B cell (primary cell): ENCODE data around the gene TREH. TPM values are rescaled to one million over a fixed set of nuclear protein-coding genes. Genes with fewer than 3 reads are reported as not detected.

Experiments
- ATAC-seq: fragments of 200-7000 bp; cut with Tn5 transposase; one replicate; pipeline ENCODE4 v1.10.0; 2021; ENCODE audit warnings: low read depth, mild to moderate bottlenecking, moderate number of reproducible peaks, moderate library complexity
- CTCF ChIA-PET: fragments of 350-600 bp; sonication (Branson Sonifier 250); formaldehyde crosslinking; loops from one replicate; lab custom pipeline; 2021; ENCODE audit warnings: antibody characterized with exemption, inconsistent platforms; lab: Charles Lee
- POLR2A ChIA-PET: fragments of 350-600 bp; sonication (Branson Sonifier 250); formaldehyde crosslinking; loops from one replicate; lab custom pipeline; 2021; ENCODE audit warnings: antibody characterized with exemption; lab: Charles Lee
- DNase-seq: peaks from one replicate; pipeline ENCODE4 v3.0.0; 2013
- H2AFZ ChIP-seq: 2 replicates; pipeline ENCODE4 v1.6.1; 2012; ENCODE audit warnings: mild to moderate bottlenecking, low read depth, low read length; ENCODE audit not compliant: insufficient read depth, poor library complexity, severe bottlenecking
- H3K27ac ChIP-seq, 2 donors: 1 replicate in 1 of 2; 2 replicates in 1 of 2; pipeline ENCODE4 v1.5.1; 2012 to 2013; ENCODE audit warnings: low read length in 2 of 2, mild to moderate bottlenecking in 2 of 2, moderate library complexity in 1 of 2
- H3K27me3 ChIP-seq, 4 experiments: fragments of 200-600 bp in 1 of 4; sonication (generic) in 1 of 4; replicated peaks in 1 of 4; 1 replicate in 2 of 4; 2 replicates in 2 of 4; pipeline versions ENCODE4 v1.6.1 to v1.7.0; 2013 to 2016; ENCODE audit warnings: low read length in 3 of 4, mild to moderate bottlenecking in 2 of 4, mixed read lengths in 1 of 4, moderate library complexity in 1 of 4; ENCODE audit not compliant: insufficient read depth in 4 of 4, control insufficient read depth in 3 of 4; ENCODE audit errors: control extremely low read depth in 1 of 4
- H3K36me3 ChIP-seq, 2 experiments: replicated peaks in 1 of 2; 1 replicate in 1 of 2; 2 replicates in 1 of 2; pipeline versions ENCODE4 v1.6.1 to v1.7.1; 2013; ENCODE audit warnings: low read length in 1 of 2; ENCODE audit not compliant: insufficient read depth in 2 of 2, control insufficient read depth in 1 of 2; ENCODE audit errors: control extremely low read depth in 1 of 2, extremely low read depth in 1 of 2
- H3K4me1 ChIP-seq, 2 donors: fragments of 200-600 bp in 1 of 2; sonication (generic) in 1 of 2; 1 replicate in 1 of 2; 2 replicates in 1 of 2; pipeline versions ENCODE4 v1.5.1 to v1.6.1; 2013 to 2017; ENCODE audit warnings: low read length in 2 of 2; ENCODE audit not compliant: control insufficient read depth in 2 of 2, insufficient read depth in 2 of 2
- H3K4me2 ChIP-seq: replicated peaks from 2 replicates; pipeline ENCODE3; 2012; ENCODE audit warnings: mild to moderate bottlenecking, low read depth, low read length; ENCODE audit not compliant: poor library complexity, severe bottlenecking
- H3K4me3 ChIP-seq, 5 experiments: fragments of 200-600 bp in 1 of 5; sonication (generic) in 1 of 5; 1 replicate in 3 of 5; 2 replicates in 2 of 5; pipeline versions ENCODE4 v1.5.1 to v1.7.0; 2011 to 2016; ENCODE audit warnings: low read length in 4 of 5, mild to moderate bottlenecking in 4 of 5, low read depth in 2 of 5, control low read depth in 1 of 5, moderate library complexity in 1 of 5; ENCODE audit not compliant: insufficient read depth in 1 of 5; ENCODE audit errors: control extremely low read depth in 1 of 5, extremely low read depth in 1 of 5
- H3K79me2 ChIP-seq: fragments of 200-600 bp; sonication (generic); one replicate; pipeline ENCODE4 v1.6.0; 2016; ENCODE audit warnings: low read length; ENCODE audit not compliant: control insufficient read depth, insufficient read depth
- H3K9ac ChIP-seq: fragments of 200-600 bp; sonication (generic); 2 replicates; pipeline ENCODE4 v1.6.1; 2017; ENCODE audit warnings: mild to moderate bottlenecking, low read length, moderate library complexity
- H3K9me3 ChIP-seq, 3 donors: one replicate each; pipeline versions ENCODE4 v1.6.1 to v1.7.1; 2013; ENCODE audit warnings: low read length in 2 of 3; ENCODE audit not compliant: control insufficient read depth in 2 of 3, insufficient read depth in 1 of 3; ENCODE audit errors: control extremely low read depth in 1 of 3
- H4K20me1 ChIP-seq: 2 replicates; pipeline ENCODE4 v1.6.0; 2012; ENCODE audit warnings: mild to moderate bottlenecking, low read length; ENCODE audit not compliant: insufficient read depth, control insufficient read depth, poor library complexity, severe bottlenecking
- H3K27ac Mint-ChIP-seq: one replicate; pipeline ENCODE4 v1.8.0; 2021; ENCODE audit warnings: mixed read lengths
- H3K27me3 Mint-ChIP-seq: one replicate; pipeline ENCODE4 v1.8.0; 2021; ENCODE audit warnings: mixed read lengths
- H3K4me1 Mint-ChIP-seq: one replicate; pipeline ENCODE4 v1.8.0; 2021; ENCODE audit warnings: mixed read lengths
- H3K4me3 Mint-ChIP-seq: one replicate; pipeline ENCODE4 v1.8.0; 2021; ENCODE audit warnings: mixed read lengths
- H3K9me3 Mint-ChIP-seq: one replicate; pipeline ENCODE4 v1.8.0; 2022; ENCODE audit warnings: mixed read lengths; ENCODE audit not compliant: insufficient read depth
- EZH2 ChIP-seq: IDR thresholded peaks from 2 replicates; pipeline ENCODE4 v1.6.1; 2012; ENCODE audit warnings: borderline replicate concordance, low read depth, mild to moderate bottlenecking, moderate library complexity, low read length; ENCODE audit not compliant: insufficient read depth, poor library complexity, severe bottlenecking
- WGBS: methylation state at CpG from one replicate; pipeline ENCODE4 v1.1.5; 2013; ENCODE audit warnings: missing lambda C conversion rate; ENCODE audit not compliant: insufficient coverage; 5-methylcytosine and 5-hydroxymethylcytosine counted together
- intact Hi-C: fragments of 100-400 bp; cut with micrococcal nuclease; formaldehyde crosslinking; loops from one replicate; pipeline ENCODE4 v1.10.0; 2022
- polyA plus RNA-seq: library from polyadenylated mRNA; depleted of rRNA; stranded (reverse); fragments of >200 nt; gene quantifications from 2 replicates; pipeline ENCODE4 v1.2.3, GENCODE V29; 2012
- total RNA-seq, 2 donors: library from RNA; stranded (reverse); fragments of 120-200 nt in 1 of 2; gene quantifications; 1 replicate in 1 of 2; 2 replicates in 1 of 2; pipeline versions ENCODE4 v1.2.3 to v1.2.4, GENCODE V29; 2013 to 2022
- TF ChIP-seq, protein P1 (sequence below): fragments of 200-600 bp; IDR thresholded peaks from one replicate; pipeline ENCODE4 v1.8.0; 2022; ENCODE audit warnings: antibody characterized with exemption, mild to moderate bottlenecking

The TREH gene
- total and polyA plus RNA-seq, 2 donors (not counting 1 experiment from before 2014, with no cell fraction given) = not detected

DNA sequence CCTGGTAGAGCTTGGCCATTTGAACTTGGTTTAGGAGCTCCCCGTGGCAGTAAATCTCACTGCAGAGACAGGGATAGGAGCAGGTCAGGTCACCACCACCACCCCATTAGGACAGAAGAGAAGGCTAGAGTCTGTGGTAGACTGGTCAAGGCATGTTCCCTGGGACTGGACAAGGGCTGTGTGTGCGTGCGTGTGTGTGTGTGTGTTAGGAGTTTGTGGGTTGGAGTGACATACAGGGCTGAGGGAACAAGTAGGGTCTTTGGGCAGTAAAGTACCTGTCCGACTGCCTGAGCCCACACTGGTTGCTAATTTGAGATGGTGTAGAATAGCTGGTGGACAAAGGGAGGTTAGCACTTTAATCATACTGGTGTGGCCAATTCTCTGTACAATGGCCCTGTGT, 16.1 kb downstream of the TREH start:
- Histone ChIP-seq H2AFZ (no peak overlapping the region), H3K36me3 (no peaks in the 10 kb centered on the region), H3K4me2 (no peak overlapping the region), H3K27me3 (peaks cover 0 to 14% (median 0%) of the 10 kb centered on the region in 4 experiments), H4K20me1 (no peaks in the 10 kb centered on the region), H3K27ac (no peak overlapping the region), H3K79me2 (no peaks in the 10 kb centered on the region), H3K9me3 (peaks cover 0 to 4% (median 0%) of the 10 kb centered on the region in 3 donors), H3K4me3 (no peak overlapping the region), H3K9ac (no peak overlapping the region), H3K4me1 (peaks cover 4 to 10% of the 10 kb centered on the region in 2 donors)
- peaks cover 10% of the 10 kb centered on the region for H3K27me3 Mint-ChIP-seq
- DNase-seq (no peak), ATAC-seq (no peak)
- no peaks in the 10 kb centered on the region for H3K9me3 Mint-ChIP-seq
- CTCF ChIA-PET = no interaction called here
- no peak overlapping the region for H3K27ac Mint-ChIP-seq
- POLR2A ChIA-PET = no interaction called here
- 100% methylated on average over 4 of the region's 4 CpGs for WGBS
- H3K4me1 Mint-ChIP-seq = peaks cover 4% of the 10 kb centered on the region
- intact Hi-C loops = no loop called here
- TF ChIP-seq, protein P1, sequence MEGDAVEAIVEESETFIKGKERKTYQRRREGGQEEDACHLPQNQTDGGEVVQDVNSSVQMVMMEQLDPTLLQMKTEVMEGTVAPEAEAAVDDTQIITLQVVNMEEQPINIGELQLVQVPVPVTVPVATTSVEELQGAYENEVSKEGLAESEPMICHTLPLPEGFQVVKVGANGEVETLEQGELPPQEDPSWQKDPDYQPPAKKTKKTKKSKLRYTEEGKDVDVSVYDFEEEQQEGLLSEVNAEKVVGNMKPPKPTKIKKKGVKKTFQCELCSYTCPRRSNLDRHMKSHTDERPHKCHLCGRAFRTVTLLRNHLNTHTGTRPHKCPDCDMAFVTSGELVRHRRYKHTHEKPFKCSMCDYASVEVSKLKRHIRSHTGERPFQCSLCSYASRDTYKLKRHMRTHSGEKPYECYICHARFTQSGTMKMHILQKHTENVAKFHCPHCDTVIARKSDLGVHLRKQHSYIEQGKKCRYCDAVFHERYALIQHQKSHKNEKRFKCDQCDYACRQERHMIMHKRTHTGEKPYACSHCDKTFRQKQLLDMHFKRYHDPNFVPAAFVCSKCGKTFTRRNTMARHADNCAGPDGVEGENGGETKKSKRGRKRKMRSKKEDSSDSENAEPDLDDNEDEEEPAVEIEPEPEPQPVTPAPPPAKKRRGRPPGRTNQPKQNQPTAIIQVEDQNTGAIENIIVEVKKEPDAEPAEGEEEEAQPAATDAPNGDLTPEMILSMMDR = no peak
- no peak for TF ChIP-seq EZH2
- no peak overlapping the region for H3K4me3 Mint-ChIP-seq

GRCh38 chr11:118662401-118663271, 16.8 kb downstream of the TREH start:
- H3K4me3 ChIP-seq = no peak overlapping the region
- DNase-seq = no peak
- Mint-ChIP-seq H3K4me3 (no peak overlapping the region), H3K27me3 (peaks cover 10% of the 10 kb centered on the region), H3K9me3 (no peaks in the 10 kb centered on the region), H3K27ac (no peak overlapping the region), H3K4me1 (peaks cover 4% of the 10 kb centered on the region)
- ChIA-PET POLR2A (no interaction called here), CTCF (no interaction called here)
- no peaks in the 10 kb centered on the region for H3K79me2 ChIP-seq
- WGBS = 93% methylated on average over 8 of the region's 8 CpGs
- H3K27me3 ChIP-seq = peaks cover 0 to 14% (median 0%) of the 10 kb centered on the region in 4 experiments
- no peak for ATAC-seq
- H3K4me1 ChIP-seq = peaks cover 4 to 10% of the 10 kb centered on the region in 2 donors
- TF ChIP-seq EZH2 = no peak
- TF ChIP-seq, protein P1 = no peak
- H3K27ac ChIP-seq = no peak overlapping the region
- no peaks in the 10 kb centered on the region for H4K20me1 ChIP-seq
- no peak overlapping the region for H2AFZ ChIP-seq
- H3K9me3 ChIP-seq = peaks cover 0 to 4% (median 0%) of the 10 kb centered on the region in 3 donors
- H3K9ac ChIP-seq = no peak overlapping the region
- intact Hi-C loops = no loop called here
- no peak overlapping the region for H3K4me2 ChIP-seq
- no peaks in the 10 kb centered on the region for H3K36me3 ChIP-seq
